NCI-H2107 treated with DMSO at 0.1 percent for 48 hours (cell line): ENCODE data around the gene DEPDC1.
"Not testable (repeated sequence)": the region's sequence is repeated elsewhere in the genome, so short reads cannot be mapped to it uniquely, and the experiment has no call there.

Source experiments
- DNase-seq: peaks from one replicate; lab custom pipeline; 2025; ENCODE audit not compliant: unreplicated experiment; lab: John Stamatoyannopoulos, UW

DEPDC1 gene

GRCh38 chr1:68478662-68479061, 18.2 kb downstream of the DEPDC1 start:
- DNase-seq = no peak

GRCh38 chr1:68476626-68477025, 20.3 kb downstream of the DEPDC1 start:
- not testable (repeated sequence) for DNase-seq

GRCh38 chr1:68473060-68473459, 23.8 kb downstream of the DEPDC1 start:
- no peak for DNase-seq

- peak; percentile 5 for DNase-seq
These were observed 26.4 kb downstream of the DEPDC1 start for GRCh38 chr1:68470388-68470970.

GRCh38 chr1:68464891-68465290, 32.0 kb downstream of the DEPDC1 start:
- DNase-seq = no peak

- DNase-seq = no peak
These were observed 35.9 kb downstream of the DEPDC1 start for GRCh38 chr1:68460935-68461334.

- no peak for DNase-seq
These were observed 37.1 kb downstream of the DEPDC1 start for GRCh38 chr1:68459796-68460195.

- DNase-seq = no peak
These were observed 37.8 kb downstream of the DEPDC1 start for GRCh38 chr1:68459091-68459490.

- no peak for DNase-seq
These were observed 40.7 kb downstream of the DEPDC1 start for GRCh38 chr1:68456202-68456601.

- DNase-seq = no peak
These were observed 42.3 kb downstream of the DEPDC1 start for GRCh38 chr1:68454534-68454933.

GRCh38 chr1:68453060-68453670, 43.7 kb downstream of the DEPDC1 start:
- DNase-seq = no peak

- DNase-seq = no peak
These were observed 47.0 kb downstream of the DEPDC1 start, which contains the start of gene RPE65 for GRCh38 chr1:68449901-68450300. Gene RPE65 (minus strand): TSS chr1:68449954. CDS start chr1:68449905, 49 bp downstream.

- DNase-seq = no peak
These were observed 48.5 kb downstream of the DEPDC1 start for GRCh38 chr1:68448365-68448764.

GRCh38 chr1:68445709-68446108, 51.2 kb downstream of the DEPDC1 start:
- no peak for DNase-seq

GRCh38 chr1:68442822-68443556, 53.9 kb downstream of the DEPDC1 start:
- peak; percentile 18 for DNase-seq

GRCh38 chr1:68442006-68442405, 54.9 kb downstream of the DEPDC1 start:
- DNase-seq = no peak

GRCh38 chr1:68438310-68438709, 58.6 kb downstream of the DEPDC1 start:
- DNase-seq = no peak

- no peak for DNase-seq
These were observed 63.5 kb downstream of the DEPDC1 start for GRCh38 chr1:68433395-68433794.

- no peak for DNase-seq
These were observed 65.8 kb downstream of the DEPDC1 start for GRCh38 chr1:68431076-68431475.

GRCh38 chr1:68429233-68429808, 67.6 kb downstream of the DEPDC1 start:
- DNase-seq = no peak

GRCh38 chr1:68426594-68426993, 70.3 kb downstream of the DEPDC1 start:
- DNase-seq = no peak
